NCI-H2227 (cell line): ENCODE results near the gene GAB2.
"Not testable (repeated sequence)": the region's sequence is repeated elsewhere in the genome, so short reads cannot be mapped to it uniquely, and the experiment has no call there.

ENCODE experiments used
- DNase-seq: peaks from one replicate; lab custom pipeline; 2025; ENCODE audit not compliant: unreplicated experiment; lab: John Stamatoyannopoulos, UW

The GAB2 gene

GRCh38 chr11:78319453-78319955 lies 98.1 kb downstream of the GAB2 start:
- no peak for DNase-seq

GRCh38 chr11:78318321-78319114 lies 99.1 kb downstream of the GAB2 start:
- peak; percentile 43 for DNase-seq

GRCh38 chr11:78315724-78316123 lies 101.9 kb downstream of the GAB2 start:
- no peak for DNase-seq

GRCh38 chr11:78314762-78315161 lies 102.9 kb downstream of the GAB2 start:
- no peak for DNase-seq

GRCh38 chr11:78313898-78314297 lies 103.7 kb downstream of the GAB2 start:
- no peak for DNase-seq

- no peak for DNase-seq
Measured at GRCh38 chr11:78313181-78313795, 104.3 kb downstream of the GAB2 start.

- DNase-seq = no peak
Measured at GRCh38 chr11:78312712-78313111, 104.9 kb downstream of the GAB2 start.

- no peak for DNase-seq
Measured at GRCh38 chr11:78311702-78312371, 105.8 kb downstream of the GAB2 start.

GRCh38 chr11:78310500-78310909 lies 107.1 kb downstream of the GAB2 start:
- no peak for DNase-seq

- DNase-seq = no peak
Measured at GRCh38 chr11:78304201-78304600, 113.4 kb downstream of the GAB2 start.

- DNase-seq = no peak
Measured at GRCh38 chr11:78300108-78300839, 117.3 kb downstream of the GAB2 start.

- peak; percentile 65 for DNase-seq
Measured at GRCh38 chr11:78299000-78299710, 118.5 kb downstream of the GAB2 start.

- DNase-seq = peak; percentile 85
Measured at GRCh38 chr11:78298291-78298771, 119.3 kb downstream of the GAB2 start.

GRCh38 chr11:78295991-78296930 lies 121.4 kb downstream of the GAB2 start:
- DNase-seq = peak; percentile 28

GRCh38 chr11:78295347-78295746 lies 122.3 kb downstream of the GAB2 start:
- no peak for DNase-seq

- DNase-seq = not testable (repeated sequence)
Measured at GRCh38 chr11:78294100-78294499, 123.5 kb downstream of the GAB2 start.

GRCh38 chr11:78293536-78293935 lies 124.1 kb downstream of the GAB2 start:
- no peak for DNase-seq

GRCh38 chr11:78292109-78292803 lies 125.4 kb downstream of the GAB2 start:
- no peak for DNase-seq
